Ovary (tissue), 3 donors: Measurements from ENCODE around the gene ZMIZ2.

Experiments
- CTCF ChIP-seq, 3 donors: fragments of 450-650 bp in 2 of 3; fragments of 200-600 bp in 1 of 3; IDR thresholded peaks; one replicate each; pipeline versions ENCODE4 v1.5.1 to v1.8.0; 2016 to 2022; ENCODE audit warnings: antibody characterized with exemption in 3 of 3, mild to moderate bottlenecking in 1 of 3
- EP300 ChIP-seq: sonication (generic); formaldehyde crosslinking; IDR thresholded peaks from one replicate; pipeline ENCODE4 v1.6.1; 2017; ENCODE audit warnings: antibody characterized with exemption
- POLR2A ChIP-seq: fragments of 450-650 bp; IDR thresholded peaks from one replicate; pipeline ENCODE4 v1.6.1; 2017; ENCODE audit warnings: antibody characterized with exemption, mild to moderate bottlenecking, moderate library complexity
- donor health status: DM: no; HTN: no; CAD: no.

DNA sequence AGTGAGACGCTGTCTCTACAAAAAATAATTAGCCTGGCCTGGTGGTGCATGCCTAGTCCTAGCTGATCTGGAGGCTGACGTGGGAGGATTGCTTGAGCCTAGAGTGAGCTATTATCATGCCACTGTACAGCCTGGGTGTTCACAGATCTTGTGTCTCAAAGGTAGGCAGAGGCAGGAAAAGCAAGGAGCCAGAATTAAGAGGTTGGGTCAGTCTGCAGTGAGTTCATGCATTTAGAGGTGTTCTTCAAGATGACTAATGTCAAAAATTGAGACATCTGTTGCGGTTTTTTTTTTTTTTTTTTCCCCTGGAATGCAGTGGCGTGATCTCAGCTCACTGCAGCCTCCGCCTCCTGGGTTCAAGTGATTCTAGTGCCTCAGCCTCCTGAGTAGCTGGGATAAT lies 53.2 kb downstream of the ZMIZ2 start:
- no peak for TF ChIP-seq EP300
- no peak for TF ChIP-seq CTCF (IDR thresholded peaks at IDR 0.05)
- TF ChIP-seq POLR2A: no peak
